Adrenal gland (tissue), 12 donors: ENCODE measurements around the gene CLDN24. TPM values are rescaled to one million over a fixed set of nuclear protein-coding genes. Genes with fewer than 3 reads are reported as not detected.

Source experiments
- DNase-seq, 7 donors: peaks; one replicate each; pipeline ENCODE4 v3.0.0-alpha.2; 2019 to 2020
- H3K27ac ChIP-seq, 5 donors: fragments of 200-600 bp; sonication (generic) in 4 of 5; 1 replicate in 3 of 5; 2 replicates in 2 of 5; pipeline versions ENCODE4 v1.5.1 to v1.8.0; 2016 to 2020; ENCODE audit warnings: mild to moderate bottlenecking in 1 of 5
- H3K27me3 ChIP-seq: fragments of 200-600 bp; 2 replicates; pipeline ENCODE4 v1.8.0; 2021
- H3K36me3 ChIP-seq, 2 donors: fragments of 200-600 bp; replicated peaks in 1 of 2; 1 replicate in 1 of 2; 2 replicates in 1 of 2; pipeline versions ENCODE4 v1.5.1 to v1.8.0; 2018 to 2022
- H3K4me1 ChIP-seq, 2 donors: fragments of 200-600 bp; replicated peaks in 1 of 2; 1 replicate in 1 of 2; 2 replicates in 1 of 2; pipeline versions ENCODE4 v1.5.1 to v1.8.0; 2018 to 2021
- H3K4me3 ChIP-seq, 4 donors: fragments of 200-600 bp; sonication (generic) in 3 of 4; one replicate each; pipeline ENCODE4 v1.5.1; 2016 to 2018
- H3K9me3 ChIP-seq, 3 donors: fragments of 200-600 bp; sonication (generic) in 1 of 3; replicated peaks in 1 of 3; 1 replicate in 2 of 3; 2 replicates in 1 of 3; pipeline versions ENCODE4 v1.5.1 to v1.8.0; 2016 to 2021
- POLR2A ChIP-seq, 2 donors: fragments of 450-650 bp; IDR thresholded peaks; one replicate each; pipeline ENCODE4 v1.6.1; 2017; ENCODE audit warnings: antibody characterized with exemption in 2 of 2, mild to moderate bottlenecking in 2 of 2, moderate library complexity in 1 of 2
- WGBS, 4 donors: extraction: QIAGEN DNeasy Blood & Tissue Kit in 2 of 4; methylation state at CpG; one replicate each; pipeline versions ENCODE4 v1.1.5 to v1.1.7; 2013 to 2017; 5-methylcytosine and 5-hydroxymethylcytosine counted together
- intact Hi-C, 2 donors: fragments of 100-400 bp; cut with DNase I; formaldehyde crosslinking; loops; one replicate each; pipeline versions ENCODE4 v1.14.1 to v1.15.0; 2022 to 2023
- polyA plus RNA-seq, 3 donors: library from polyadenylated mRNA; stranded (reverse); fragments of 200-250 nt in 2 of 3; fragments of 350-450 nt in 1 of 3; fragmentation: Illumina TruSeq in 1 of 3; extraction: RNeasy Lipid Tissue Mini Kit (QIAGEN cat#74804) in 1 of 3; gene quantifications; one replicate each; pipeline ENCODE4 v1.2.3, GENCODE V29; 2013 to 2014
- total RNA-seq, 9 donors: library from RNA; depleted of rRNA in 4 of 9; stranded (reverse); fragments of >200 nt in 4 of 9; fragments of 120-200 nt in 1 of 9; fragmentation: NEBNext Ultra II Directional in 1 of 9; extraction: Animal tissue kit (Norgen Biotek cat#: 25700) in 1 of 9; gene quantifications; one replicate each; pipeline versions ENCODE4 v1.1.0 to v1.2.4, GENCODE V29; 2013 to 2023
- TF ChIP-seq, protein P1 (sequence below), 6 experiments: fragments of 450-650 bp in 4 of 6; fragments of 200-600 bp in 2 of 6; sonication (generic) in 1 of 6; IDR thresholded peaks; 1 replicate in 5 of 6; 2 replicates in 1 of 6; pipeline versions ENCODE4 v1.5.1 to v1.8.0; 2016 to 2021; ENCODE audit warnings: antibody characterized with exemption in 6 of 6, mild to moderate bottlenecking in 2 of 6, moderate library complexity in 1 of 6
- donor health status: healthy with polysubstance abuse.
- donor health status: Bipolar disorder and iron deficiency.
- donor health status: DM: yes; HTN: yes; CAD: no.
- donor health status: DM: no; HTN: no; CAD: no.
- donor health status: DM: no; HTN: no; CAD: no.
- donor health status: DM: yes; HTN: yes; CAD: no.

Gene CLDN24
- total and polyA plus RNA-seq, 12 donors: not detected

DNA sequence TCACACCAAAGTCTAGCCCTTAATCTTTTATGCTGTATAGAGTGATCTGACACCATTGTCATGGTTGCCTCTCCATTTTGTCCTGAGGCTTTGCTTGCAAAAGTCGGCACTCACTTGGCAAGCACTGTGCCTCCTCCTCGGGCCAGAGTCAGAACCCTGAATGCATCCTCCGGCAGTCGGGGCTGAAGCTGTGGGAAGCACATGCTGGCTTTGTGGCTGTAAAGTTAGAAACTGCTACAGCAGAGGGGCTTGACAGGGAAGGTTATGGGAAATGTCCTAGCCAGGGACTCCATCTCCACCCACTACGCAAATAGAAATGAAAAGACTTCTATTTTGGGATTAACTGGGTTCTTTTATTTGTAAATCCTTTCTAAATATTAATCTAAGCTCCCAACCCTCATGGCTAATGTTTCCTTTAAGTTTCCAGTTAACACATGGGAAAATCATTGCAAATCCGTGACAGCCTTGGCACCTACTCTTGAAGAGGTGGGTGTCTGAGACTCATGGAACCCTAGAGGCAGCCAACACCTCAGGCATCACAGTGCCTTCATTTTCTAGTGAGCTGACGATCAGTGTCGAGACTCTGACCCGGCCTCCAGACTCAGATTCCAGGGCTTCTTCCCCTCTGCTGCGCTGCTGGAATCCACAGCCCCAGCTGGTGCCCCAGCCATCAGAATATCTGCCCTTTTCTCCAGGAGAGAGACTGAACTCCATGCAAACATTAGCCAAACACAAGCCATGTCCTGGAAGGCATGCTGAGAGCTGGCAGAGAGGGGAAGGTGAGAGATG is 7.9 kb upstream of the CLDN24 start:
- H3K4me3 ChIP-seq: no peak overlapping the region
- no peaks in the 10 kb centered on the region for H3K9me3 ChIP-seq
- 72 to 82% (median 76%) methylated on average over 8 to 10 of the region's 10 CpGs for WGBS, 4 donors
- DNase-seq: peak in 1 of 7 donors; percentile 20
- H3K27me3 ChIP-seq: peaks cover 7% of the 10 kb centered on the region
- no peaks in the 10 kb centered on the region for H3K4me1 ChIP-seq
- intact Hi-C loops: no loop called here
- TF ChIP-seq, protein P1, sequence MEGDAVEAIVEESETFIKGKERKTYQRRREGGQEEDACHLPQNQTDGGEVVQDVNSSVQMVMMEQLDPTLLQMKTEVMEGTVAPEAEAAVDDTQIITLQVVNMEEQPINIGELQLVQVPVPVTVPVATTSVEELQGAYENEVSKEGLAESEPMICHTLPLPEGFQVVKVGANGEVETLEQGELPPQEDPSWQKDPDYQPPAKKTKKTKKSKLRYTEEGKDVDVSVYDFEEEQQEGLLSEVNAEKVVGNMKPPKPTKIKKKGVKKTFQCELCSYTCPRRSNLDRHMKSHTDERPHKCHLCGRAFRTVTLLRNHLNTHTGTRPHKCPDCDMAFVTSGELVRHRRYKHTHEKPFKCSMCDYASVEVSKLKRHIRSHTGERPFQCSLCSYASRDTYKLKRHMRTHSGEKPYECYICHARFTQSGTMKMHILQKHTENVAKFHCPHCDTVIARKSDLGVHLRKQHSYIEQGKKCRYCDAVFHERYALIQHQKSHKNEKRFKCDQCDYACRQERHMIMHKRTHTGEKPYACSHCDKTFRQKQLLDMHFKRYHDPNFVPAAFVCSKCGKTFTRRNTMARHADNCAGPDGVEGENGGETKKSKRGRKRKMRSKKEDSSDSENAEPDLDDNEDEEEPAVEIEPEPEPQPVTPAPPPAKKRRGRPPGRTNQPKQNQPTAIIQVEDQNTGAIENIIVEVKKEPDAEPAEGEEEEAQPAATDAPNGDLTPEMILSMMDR (IDR thresholded peaks at IDR 0.05): no peak
- TF ChIP-seq POLR2A (IDR thresholded peaks at IDR 0.05): no peak
- H3K36me3 ChIP-seq: no peaks in the 10 kb centered on the region
- no peak overlapping the region for H3K27ac ChIP-seq

DNA sequence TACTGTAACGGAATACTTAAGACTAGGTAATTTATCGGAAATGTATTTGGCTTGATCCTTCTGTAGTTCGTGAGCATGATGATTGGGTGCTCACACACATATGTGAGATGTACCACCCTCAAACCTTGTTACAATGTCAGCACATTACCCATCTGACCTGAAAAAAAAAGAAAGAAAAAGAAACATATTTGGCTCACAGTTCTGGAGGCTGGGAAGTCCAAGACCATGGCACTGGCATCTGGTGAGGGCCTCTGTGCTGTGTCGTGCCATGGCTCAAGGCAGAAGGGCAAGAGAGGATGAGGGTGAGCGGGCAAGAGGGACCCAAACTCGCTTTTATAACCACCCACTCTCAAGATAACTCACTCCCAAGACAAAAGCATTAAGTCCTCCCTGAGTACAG is 7.0 kb upstream of the CLDN24 start:
- 86 to 92% (median 89%) methylated on average over 6 of the region's 6 CpGs for WGBS, 4 donors
- peak in 1 of 7 donors; percentile 28 for DNase-seq

DNA sequence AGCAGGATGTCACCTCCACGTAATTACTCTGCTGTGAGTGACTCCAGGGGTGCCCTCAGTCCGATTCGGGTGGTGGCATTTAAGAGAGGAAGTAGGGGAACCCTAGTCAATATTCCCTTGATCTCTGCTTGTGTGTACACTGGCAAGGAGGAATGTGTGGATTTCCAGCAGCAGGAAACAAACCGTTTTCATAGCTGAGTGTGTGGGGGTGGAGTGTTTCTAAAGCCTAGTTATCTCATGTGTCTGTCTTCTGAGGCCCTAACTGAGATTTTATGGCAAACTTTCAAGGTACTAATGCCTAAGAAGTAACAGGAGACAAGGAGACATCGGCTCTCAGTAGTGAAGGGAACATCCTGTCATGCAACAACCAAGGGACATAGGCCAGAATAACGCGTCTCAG is 6.6 kb upstream of the CLDN24 start:
- H3K36me3 ChIP-seq: no peaks in the 10 kb centered on the region
- H3K4me1 ChIP-seq: no peaks in the 10 kb centered on the region
- no peak for TF ChIP-seq POLR2A (IDR thresholded peaks at IDR 0.05)
- TF ChIP-seq, protein P1 (IDR thresholded peaks at IDR 0.05): no peak
- peaks cover 2% of the 10 kb centered on the region for H3K27me3 ChIP-seq
- intact Hi-C loops: no loop called here
- WGBS, 4 donors: 60 to 71% (median 68%) methylated on average over 6 to 7 of the region's 7 CpGs
- H3K4me3 ChIP-seq: no peak overlapping the region
- DNase-seq: no peak
- no peak overlapping the region for H3K27ac ChIP-seq
- no peaks in the 10 kb centered on the region for H3K9me3 ChIP-seq

More for the DNA sequence above, 7.0 kb upstream of the CLDN24 start:
- peaks cover 6% of the 10 kb centered on the region for H3K27me3 ChIP-seq
- no peak overlapping the region for H3K27ac ChIP-seq
- no peak for TF ChIP-seq POLR2A (IDR thresholded peaks at IDR 0.05)
- TF ChIP-seq, protein P1 (IDR thresholded peaks at IDR 0.05): no peak
- no peak overlapping the region for H3K4me3 ChIP-seq
- no peaks in the 10 kb centered on the region for H3K4me1 ChIP-seq
- no peaks in the 10 kb centered on the region for H3K9me3 ChIP-seq
- intact Hi-C loops: no loop called here
- no peaks in the 10 kb centered on the region for H3K36me3 ChIP-seq

DNA sequence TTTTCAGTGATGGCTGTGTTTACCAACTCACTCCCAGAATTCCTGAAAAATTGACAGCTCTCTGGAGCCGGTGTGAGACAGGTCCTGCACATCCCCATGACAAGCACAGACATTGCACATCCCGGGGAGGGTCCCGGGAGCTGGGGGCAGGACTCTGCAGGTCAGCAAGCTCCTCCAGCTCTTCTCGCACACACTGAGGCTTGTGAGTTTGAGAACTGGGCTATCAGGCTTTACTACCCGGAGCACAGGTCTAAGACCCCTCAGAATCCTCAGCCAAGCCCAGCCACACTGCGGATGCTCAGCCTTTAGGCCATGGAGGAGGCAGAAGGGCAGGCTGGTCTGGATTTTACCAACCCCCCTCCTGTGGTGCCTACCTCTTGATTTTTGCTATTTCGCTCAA is 5.6 kb upstream of the CLDN24 start:
- H3K36me3 ChIP-seq: no peaks in the 10 kb centered on the region
- H3K27me3 ChIP-seq: no peaks in the 10 kb centered on the region
- H3K27ac ChIP-seq: no peak overlapping the region
- TF ChIP-seq, protein P1 (IDR thresholded peaks at IDR 0.05): no peak
- TF ChIP-seq POLR2A (IDR thresholded peaks at IDR 0.05): no peak
- H3K9me3 ChIP-seq: no peaks in the 10 kb centered on the region
- WGBS, 4 donors: 82 to 94% (median 90%) methylated on average over 4 to 7 of the region's 7 CpGs
- H3K4me1 ChIP-seq: no peaks in the 10 kb centered on the region
- DNase-seq: peak in 1 of 7 donors; percentile 25
- intact Hi-C loops: no loop called here
- no peak overlapping the region for H3K4me3 ChIP-seq
